ENCODE data around the gene CDKL1.

- TF ChIP-seq FOXP1 (CRISPR knock-in tag; IDR thresholded peaks at IDR 0.05; ENCODE audit: borderline replicate concordance) = no peak
- TF ChIP-seq, protein P1, sequence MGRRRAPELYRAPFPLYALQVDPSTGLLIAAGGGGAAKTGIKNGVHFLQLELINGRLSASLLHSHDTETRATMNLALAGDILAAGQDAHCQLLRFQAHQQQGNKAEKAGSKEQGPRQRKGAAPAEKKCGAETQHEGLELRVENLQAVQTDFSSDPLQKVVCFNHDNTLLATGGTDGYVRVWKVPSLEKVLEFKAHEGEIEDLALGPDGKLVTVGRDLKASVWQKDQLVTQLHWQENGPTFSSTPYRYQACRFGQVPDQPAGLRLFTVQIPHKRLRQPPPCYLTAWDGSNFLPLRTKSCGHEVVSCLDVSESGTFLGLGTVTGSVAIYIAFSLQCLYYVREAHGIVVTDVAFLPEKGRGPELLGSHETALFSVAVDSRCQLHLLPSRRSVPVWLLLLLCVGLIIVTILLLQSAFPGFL (CRISPR knock-in tag; IDR thresholded peaks at IDR 0.05; ENCODE audit: borderline replicate concordance) = no peak
Measured at GRCh38 chr14:50308363-50308915, 88.2 kb downstream of the CDKL1 start.

Data from WTC11 (cell line).